Measurements from ENCODE around the gene TSPAN17.

DNA sequence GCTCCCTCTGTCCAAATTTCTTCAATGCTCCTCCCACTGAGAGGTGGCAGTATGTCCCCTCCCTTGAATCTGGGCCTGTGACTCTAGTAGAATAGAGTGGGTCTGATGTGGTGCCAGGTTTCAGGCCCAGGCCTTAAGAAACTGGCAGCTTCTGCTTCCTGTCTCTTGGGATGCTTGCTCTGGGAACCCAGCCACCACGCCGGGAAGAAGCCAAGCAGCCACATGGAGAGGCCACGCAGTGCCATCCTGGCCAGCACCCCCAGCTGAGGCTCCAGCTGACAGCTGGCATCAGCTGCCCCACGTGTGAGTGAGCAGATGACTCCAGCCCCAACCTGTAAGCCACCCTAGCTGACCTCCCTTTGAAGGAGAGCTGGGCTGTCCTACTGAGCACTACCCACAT, 7.3 kb upstream of the TSPAN17 start:
- TF ChIP-seq, protein P1, sequence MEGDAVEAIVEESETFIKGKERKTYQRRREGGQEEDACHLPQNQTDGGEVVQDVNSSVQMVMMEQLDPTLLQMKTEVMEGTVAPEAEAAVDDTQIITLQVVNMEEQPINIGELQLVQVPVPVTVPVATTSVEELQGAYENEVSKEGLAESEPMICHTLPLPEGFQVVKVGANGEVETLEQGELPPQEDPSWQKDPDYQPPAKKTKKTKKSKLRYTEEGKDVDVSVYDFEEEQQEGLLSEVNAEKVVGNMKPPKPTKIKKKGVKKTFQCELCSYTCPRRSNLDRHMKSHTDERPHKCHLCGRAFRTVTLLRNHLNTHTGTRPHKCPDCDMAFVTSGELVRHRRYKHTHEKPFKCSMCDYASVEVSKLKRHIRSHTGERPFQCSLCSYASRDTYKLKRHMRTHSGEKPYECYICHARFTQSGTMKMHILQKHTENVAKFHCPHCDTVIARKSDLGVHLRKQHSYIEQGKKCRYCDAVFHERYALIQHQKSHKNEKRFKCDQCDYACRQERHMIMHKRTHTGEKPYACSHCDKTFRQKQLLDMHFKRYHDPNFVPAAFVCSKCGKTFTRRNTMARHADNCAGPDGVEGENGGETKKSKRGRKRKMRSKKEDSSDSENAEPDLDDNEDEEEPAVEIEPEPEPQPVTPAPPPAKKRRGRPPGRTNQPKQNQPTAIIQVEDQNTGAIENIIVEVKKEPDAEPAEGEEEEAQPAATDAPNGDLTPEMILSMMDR (IDR thresholded peaks at IDR 0.05; ENCODE audit: low read depth, low read length), result no peak
- no peak for TF ChIP-seq EZH2phosphoT487 (IDR thresholded peaks at IDR 0.05; ENCODE audit: low read depth)
